NCI-H510A (cell line): Measurements from ENCODE around the gene CTCF.

Experiments used
- DNase-seq: peaks from one replicate; lab custom pipeline; 2025; lab: John Stamatoyannopoulos, UW

The CTCF gene

DNA sequence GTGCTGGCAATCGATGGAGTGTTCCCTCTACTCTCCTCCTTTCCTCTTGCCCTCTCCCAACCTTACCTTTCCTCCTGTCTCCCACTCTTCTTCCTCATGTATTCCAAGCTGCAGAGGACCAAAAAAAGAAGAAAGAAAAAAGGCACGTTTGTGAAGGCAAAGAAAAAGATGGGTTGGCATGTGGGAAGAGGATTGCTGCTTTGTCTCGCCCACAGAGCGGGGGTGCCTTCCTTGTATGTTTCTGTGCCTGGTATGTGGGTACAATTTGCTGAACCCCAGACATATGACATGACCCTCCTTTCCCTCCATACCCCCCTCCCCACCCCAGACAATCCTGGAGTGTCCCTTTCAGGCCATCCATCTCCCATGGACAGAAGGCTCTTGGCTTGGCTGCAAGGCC is 13.1 kb upstream of the CTCF start:
- no peak for DNase-seq

DNA sequence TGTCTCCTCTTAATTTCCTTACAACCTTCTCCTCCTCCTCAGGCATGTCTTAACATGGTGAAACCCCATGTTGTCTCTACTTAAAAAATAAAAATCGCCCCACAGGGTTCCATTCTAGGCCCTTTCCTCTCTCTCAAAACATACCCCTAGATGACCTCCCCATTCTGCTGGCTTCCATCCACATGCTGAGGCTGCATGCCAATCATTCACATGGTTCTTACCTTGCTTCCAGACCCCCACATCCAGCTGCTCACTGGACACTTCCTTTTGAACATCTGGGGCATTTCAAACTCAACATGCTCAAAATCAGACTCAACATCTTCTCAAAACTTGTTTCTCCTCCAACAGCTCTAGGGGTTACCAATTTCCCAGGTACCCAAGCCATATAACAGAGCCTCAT is 12.4 kb upstream of the CTCF start:
- no peak for DNase-seq

DNA sequence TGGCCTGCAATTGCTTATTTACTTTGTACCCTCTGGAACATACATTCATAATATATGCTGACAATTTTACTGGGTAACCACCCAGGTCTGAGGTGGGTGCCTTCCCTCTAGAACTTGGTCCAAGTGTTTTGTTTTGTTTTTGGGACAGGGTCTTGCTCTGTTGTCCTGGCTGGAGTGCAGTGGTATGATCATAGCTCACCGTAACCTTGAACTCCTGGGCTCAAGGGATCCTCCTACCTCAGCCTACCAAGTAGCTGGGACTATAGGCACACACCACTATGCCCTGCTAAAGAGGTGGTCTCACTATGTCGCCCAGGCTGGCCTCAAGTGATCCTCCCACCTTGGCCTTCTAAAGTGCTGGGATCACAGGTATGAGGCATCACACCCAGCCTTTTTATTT is 11.2 kb upstream of the CTCF start:
- DNase-seq: no peak

DNA sequence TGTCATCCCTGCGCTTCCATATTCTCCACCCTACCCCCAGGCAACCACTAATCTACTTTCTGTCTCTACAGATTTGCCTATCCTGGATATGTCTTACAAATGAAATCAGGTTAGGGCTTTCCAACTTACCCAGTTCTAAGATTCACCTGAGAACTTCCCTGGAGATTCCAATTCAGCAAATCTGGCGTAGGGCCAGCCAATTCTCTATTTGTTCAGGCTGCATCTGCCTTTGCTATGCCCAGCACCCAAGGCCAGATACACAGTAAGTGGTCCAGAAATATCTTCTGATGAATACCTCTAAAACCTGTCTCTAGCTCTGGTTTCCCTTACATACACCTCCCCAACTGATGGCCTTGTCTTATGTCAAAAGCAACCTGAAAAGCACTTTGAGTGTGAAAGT is 10.4 kb upstream of the CTCF start:
- DNase-seq: no peak

DNA sequence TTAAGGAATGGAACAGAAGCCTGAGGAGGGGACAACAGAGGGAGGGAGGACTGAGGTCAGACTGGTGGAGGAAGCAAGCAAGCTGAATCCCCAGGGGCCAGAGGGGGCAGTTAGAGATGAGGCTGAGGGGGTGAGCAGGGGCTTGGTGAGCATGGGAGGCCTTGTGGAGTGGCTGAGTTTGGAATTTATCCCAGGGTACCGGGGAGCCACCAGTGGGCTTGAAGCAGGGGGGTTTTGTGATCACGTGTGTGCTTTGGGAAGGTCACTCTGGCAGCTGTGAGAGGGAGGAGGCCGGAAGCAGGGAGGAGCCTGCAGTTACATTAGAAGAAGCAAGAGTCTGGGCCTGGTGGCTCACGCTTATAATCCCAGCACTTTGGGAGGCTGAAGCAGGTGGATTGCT is 9.8 kb upstream of the CTCF start:
- no peak for DNase-seq

DNA sequence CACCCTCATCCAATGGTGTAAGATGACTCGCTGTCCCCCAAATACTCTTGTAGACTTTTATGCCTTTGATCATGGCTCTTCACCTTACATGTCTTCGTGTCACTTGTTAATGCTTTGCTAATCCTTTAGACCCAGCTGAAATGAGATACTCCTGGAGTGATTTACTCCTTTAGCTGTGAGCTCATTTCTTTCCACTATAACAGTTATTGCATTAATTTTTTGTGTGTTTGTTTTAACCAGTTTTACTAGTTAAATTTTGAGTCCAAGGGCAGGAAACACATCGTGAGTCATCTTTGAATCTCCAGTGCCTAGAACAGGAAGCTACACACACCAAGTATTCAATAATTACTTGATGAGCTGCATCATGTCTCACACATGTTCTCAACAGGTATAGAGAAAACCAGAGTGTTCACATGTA is 6.5 kb upstream of the CTCF start:
- no peak for DNase-seq

DNA sequence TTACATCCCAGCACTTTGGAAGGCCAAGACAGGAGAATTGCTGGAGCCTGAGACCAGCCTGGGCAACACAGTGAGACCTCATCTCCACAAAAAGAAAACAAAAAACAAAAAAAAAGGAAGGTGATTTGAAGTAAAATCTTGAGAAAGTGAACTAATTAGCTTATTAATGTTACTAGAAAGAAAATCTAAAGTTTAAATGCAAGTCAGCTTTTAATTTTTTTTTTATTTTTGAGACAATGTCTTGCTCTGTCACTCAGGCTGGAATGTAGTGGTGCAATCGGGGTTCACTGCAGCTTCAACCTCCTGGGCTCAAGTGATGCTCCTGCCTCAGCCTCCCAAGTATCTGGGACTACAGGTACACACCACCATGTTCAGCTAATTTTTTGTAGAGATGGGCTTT is 3.5 kb upstream of the CTCF start:
- no peak for DNase-seq

DNA sequence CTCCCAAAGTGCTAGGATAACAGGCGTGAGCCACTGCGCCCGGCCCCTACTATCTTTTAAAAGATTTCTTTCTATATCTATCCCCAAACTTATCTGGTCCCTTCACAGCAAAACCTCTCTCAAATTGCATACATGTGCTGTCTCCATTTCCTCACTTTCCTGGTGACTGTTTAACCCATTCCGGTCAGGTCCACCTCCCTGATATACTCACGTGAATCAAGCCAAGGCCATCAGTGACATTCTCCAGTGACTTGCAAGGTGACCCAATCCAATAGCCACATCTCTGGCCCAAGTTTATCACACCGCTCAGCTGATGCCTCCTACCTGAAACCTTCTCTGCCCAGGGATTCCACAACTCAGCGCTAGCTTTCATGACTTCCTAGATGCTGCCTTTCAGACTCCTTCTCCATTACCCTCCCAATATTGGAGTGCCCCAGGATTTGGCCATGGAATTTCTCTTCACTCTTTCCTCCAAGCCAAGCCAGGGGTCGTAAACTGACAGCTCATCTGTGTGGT is 1.4 kb upstream of the CTCF start:
- DNase-seq: no peak

DNA sequence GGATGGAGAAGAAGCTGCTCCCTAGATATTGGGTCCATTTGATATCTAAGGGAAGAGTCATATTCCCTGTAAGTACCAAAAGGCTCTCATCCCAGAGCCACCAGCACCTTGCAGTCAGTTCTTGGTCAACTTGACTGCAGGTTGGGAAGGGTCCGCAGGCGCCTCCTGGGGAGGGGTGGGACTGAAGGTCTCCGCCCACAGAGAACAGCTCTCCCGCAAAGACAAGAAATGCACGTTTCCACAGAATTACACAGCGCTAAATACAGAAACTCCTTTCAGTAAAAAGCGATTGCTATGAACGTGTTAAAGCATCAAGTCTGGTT is 864 bp upstream of the CTCF start:
- no peak for DNase-seq

DNA sequence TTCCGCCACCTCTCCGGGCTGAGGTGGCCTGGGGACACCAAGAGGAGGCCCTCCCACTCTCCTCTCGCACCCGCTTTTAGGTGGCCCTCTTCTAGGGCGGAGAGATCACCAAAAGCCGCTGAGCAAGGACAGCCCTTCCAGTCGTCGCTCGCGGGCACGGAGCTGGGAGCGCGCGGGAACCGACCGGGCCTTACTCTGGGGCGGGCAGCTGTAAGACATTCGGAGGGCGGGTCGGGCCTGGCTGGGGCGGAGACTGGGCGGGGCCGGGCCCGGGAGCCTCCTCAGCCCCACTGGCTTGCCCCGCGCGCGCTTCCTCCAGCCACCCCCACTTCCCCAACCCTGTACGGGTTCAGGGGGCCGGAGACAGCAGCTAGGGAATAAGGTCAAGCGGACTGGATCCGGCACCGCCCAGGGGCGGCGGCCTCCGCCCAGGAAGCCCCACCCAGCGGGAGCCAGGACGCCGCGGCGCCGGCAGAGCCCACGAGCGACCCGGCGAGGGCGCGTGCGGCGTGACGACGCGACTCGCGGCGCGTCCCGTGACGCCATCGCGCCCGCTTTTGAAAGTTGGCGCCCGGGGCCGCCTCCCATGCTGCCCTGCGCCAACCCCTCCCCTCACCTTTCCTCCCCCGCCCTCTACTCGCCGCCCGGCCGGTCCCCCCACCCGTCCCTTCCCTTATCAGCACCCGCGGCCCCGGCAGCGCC is 351 bp upstream of the CTCF start:
- peak; percentile 83 for DNase-seq

DNA sequence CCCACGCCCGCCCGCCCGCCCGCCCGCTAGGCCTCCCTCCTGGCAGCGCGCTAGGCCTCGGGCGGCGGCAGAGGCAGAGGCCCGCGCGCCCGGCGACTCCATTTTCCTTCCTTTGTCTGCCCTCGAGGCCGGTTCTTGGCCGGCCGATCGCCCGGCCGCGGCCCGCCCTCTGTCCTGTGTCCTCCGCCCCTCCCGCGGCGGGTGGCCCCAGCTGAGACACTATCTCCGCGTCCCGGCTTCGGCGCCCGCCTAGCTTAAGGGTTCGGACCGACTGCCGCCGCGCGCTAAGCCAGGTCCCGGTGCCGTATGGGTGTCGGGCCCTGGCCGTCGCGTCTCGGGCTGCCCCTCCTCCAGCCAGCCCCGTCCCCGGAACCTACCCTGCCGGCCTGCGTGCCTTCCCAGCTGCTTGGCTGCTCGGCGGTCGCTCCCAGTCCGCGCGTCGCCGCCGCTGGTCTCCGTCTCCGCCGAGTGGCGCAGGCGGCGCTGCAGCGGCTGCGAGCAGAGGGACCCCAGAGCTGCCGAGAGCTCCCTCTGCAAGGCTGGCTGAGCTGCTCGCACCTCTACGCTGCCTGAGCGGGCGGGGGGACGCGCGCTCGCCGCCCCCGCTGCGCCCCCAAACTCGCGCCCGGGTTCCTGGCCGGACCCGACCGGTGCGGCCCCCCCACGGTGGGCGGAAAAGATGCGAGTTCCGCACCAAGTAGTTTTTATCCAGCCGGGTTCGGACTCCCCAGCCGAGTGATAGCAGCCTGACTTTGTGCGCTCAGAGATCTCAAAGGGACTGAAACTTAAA is 787 bp downstream of the CTCF start:
- no peak for DNase-seq

DNA sequence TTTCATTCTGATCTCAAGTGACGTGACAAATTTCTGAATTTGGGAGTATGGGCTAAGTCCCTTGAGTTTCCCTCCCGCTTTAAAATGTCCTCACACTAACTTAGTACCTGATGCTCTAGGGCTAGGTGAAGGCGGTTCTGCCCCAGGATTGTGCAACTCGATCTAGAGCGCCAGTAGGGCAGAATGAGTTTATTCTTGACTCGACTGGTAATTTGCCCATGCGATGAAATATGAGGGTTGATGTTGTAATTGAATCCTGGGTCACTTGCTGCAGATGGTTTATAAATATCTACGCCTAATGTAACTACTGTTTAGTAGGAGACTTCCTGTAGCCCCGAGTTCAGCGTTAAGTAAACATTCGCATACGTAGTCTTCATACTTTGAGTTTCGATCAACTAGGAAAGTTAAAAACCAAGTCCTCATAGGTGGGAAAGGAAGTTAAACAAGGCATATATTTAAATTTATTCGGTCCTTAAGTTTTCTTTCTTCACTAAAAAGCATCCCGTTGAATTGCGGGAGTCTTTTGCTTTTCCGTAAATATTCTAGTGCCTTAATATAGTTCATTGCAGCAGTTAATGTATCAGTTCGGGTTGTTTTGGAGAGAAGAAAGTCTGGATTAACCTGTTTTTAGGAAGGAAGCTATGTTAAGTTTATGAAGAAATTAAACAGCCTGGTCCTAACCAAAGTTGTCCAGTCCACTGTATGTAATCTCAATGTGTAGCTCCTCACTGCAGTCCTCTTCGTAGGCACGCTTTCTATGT is 1.6 kb downstream of the CTCF start:
- DNase-seq: no peak

DNA sequence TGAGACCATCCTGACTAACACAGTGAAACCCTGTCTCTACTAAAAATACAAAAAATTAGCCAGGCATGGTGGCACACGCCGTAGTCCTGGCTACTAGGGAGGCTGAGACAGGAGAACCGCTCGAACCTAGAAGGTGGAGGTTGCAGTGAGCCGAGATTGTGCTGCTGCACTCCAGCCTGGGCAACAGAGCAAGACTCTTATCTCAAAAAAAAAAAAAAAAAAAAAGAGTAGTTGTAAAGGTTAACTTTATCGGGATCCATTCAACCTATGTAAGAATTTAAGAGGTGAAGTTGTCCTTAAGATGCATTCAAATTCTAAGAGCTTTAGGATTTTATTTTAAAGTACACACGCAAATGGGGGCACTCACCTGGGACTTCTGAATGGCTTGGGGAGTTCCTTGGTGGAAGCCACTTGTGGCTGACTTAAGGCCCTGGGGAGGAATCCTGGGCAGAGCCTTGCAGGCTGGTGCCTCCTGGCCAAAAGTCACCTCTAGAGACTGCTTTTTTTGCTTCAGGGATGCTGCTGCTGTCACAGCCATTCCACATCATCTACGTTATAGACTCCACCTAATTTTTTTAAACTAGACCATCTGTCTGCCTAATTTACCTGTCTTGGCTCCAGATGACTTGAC is 3.3 kb downstream of the CTCF start:
- DNase-seq: no peak

DNA sequence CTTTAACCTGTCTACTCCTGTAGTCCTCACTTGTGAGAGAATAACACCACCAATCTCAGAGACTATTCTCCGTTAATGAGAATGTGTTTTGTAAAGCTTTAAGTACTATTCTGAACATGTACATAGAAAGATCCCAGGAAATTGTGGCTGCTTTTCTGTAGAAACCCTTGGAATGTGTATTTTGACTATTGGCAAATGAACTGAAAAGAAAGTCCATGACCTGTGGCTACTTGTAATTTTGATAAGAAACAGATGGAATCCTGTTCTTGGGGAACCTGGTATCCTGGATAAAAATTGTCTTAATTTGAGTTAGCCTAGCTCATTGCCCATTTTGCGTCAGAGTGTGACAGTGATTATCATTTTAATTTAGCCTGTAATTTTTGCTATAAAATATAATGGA is 9.1 kb downstream of the CTCF start:
- DNase-seq: no peak

DNA sequence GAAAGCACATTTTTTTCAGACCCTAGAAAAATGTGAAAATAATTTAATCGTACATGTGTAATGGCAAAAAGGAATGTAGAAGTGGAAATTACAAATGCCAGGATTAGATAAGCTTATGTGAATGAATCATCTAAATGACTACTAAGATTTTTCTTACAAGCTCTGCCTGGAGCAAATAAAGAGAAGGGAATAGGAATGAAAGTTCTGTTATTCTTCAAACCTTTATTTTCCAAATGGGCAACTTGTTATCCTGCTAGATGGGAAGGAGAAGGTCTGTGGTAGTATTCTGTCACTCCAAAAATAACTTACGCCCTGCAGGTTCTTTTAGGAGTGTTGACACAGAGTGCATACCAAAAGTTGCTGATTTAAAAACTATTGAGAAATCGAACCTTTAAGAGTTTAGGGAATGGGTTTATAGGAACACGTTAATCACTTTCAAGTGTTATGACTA is 9.7 kb downstream of the CTCF start:
- DNase-seq: no peak

DNA sequence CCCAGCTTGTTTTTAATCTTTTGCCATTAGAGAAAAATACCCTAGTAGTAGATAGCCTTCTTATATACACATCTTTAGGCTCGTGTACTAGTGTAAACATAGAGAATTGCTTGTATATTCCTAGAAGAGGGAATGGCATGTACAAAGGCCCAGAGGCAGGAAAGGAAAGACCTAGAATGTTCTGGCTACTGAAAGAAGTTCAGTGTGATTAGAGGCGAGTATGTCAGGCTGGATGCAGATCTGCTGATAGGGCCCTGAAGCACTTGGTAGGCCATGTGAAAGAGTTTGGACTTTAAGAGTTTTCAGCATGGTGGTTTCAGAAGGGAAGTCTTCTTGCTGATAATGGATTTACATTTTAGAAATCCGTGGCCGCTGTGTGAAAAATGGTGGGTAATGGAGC is 17.4 kb downstream of the CTCF start:
- no peak for DNase-seq

DNA sequence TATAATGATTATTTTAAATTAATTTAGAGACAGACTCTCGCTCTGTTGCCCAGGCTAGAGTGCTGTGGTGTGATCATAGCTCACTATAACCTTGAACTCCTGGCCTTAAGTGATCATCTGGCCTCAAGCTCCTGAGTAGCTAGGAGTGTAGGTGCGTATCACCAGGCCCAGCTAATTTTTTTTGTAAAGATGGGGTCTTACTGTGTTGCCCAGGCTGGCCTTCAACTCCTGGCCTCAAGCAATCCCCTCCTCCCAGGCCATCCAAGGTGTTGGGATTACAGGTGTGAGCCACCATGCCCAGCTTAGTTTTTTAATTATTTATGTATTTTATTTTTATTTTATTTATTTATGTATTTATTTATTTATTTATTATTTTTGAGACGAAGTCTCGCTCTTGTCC is 17.9 kb downstream of the CTCF start:
- no peak for DNase-seq

DNA sequence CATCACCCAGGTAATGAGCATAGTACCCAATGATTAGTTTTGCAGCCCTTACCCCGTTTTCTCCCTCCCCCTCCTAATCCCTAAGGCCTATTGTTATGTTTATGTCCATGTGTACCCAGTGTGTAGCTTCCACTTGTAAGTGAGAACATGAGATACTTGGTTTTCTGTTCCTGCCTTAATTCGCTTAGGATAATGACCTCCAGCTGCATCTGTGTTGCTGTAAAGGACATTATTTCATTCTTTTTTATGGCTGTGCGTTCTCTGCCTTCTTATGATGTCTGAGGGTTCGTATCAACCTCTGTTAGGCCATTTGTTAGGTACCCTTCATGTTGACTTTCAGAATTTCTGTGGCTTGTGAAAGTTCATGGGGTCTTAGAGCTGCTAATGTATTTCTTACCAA is 31.0 kb downstream of the CTCF start:
- no peak for DNase-seq

DNA sequence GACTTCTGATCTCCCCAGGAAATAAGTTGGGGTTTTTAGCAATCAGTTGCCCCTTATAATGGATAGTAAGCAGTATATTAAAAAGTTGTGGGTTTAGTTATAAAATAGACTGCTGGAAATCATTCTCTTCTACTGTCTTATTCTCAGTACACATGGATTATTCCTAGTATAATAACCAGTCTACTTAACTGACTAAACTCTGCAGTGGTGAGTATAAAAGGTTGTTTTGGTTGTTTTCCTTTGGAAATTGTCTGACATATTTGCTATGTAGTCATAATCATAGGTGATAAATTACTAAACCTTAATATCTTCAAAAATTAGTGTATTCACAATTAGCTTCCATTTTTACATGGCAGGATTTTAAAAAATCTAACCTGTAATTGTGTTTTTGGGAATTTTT is 31.4 kb downstream of the CTCF start:
- DNase-seq: no peak

DNA sequence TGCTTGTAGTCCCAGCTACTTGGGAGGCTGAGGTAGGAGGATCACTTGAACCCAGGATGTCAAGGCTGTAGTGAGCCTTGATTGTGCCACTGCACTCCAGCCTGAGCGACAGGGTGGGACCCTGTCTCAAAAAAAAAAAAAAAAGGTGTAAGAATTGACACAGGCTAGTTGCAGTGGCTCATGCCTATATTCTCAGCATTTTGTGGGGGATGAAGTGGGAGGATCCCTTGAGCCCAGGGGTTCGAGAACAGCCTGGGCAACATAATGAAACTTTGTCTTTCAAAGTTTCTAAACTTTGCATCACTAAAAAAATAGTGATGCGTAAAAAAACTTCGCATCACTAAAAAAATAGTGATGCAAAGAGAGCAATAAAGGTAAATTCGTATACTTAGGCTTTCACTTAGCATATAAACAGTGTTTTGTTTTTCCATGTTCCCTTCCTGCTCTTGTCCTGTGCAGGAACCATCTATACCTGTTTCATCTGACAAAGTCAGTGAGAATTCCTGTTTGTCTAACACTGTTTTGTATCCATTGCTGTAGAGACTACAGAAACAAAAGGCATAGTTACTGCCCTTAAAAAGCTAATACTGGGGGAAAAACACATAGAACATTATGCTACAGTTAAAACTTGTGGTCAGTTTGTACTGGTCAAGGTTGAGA is 32.1 kb downstream of the CTCF start:
- no peak for DNase-seq

DNA sequence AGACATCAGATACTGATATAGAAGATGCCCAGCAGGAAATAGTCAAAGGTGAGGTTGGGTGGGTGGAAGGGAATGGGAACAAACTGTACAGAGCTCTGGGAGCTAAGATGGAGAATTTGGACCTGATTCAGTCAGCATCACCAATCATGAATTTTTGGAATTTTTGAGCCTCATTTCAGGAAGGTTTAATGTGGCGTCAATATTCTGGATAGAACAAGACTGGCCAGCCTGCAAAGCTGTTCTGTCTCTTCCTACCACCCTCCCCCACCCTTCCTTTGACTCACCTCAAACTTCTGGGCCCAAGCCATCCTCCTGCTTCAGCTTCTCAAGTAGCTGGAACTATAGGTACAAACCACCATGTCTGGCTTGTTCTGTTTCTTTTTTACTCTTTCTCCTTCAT is 32.6 kb downstream of the CTCF start:
- DNase-seq: no peak

DNA sequence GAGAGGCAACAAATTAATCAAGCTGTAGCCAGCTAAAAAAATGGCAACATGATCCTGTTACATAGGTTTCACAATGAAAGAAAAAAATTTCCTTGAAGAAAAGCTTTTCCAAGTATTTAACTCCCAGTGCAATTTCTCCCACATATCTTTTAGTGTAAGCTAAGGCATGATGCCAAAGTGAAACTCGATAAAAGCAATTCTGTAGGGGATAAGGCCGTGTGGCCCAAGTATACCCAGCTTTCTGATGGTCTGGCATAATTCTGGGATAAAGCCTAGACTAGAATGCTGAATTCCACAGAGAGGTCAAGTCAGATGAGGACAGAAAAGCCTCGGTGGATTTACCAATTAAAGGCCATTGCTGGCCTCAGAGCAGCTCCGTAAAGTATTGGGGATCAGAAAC is 36.2 kb downstream of the CTCF start:
- no peak for DNase-seq
